ENCODE measurements around the gene FAM83C.

Gene FAM83C

DNA sequence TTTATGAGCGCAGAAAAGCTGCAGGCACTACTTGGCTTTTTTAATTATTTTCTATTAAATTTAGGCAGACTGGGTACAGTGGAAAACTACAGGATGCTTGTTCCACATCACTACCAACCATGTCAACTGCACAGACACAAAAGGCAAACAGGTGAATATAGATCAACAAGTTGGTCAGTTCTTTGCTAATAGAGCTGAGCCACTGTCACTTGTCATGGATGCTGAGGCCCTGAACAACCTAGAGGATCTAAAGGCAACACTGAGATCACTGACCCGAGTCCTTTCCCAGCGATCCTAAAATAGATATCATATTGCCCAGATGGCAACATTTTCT lies 34.5 kb upstream of the FAM83C start:
- H2AFZ ChIP-seq (ENCODE audit: low read length): no peak overlapping the region
- DNase-seq: no peak
- TF ChIP-seq EZH2 (optimal IDR thresholded peaks at IDR 0.05; ENCODE audit: low read depth, low read length) (no peak), EZH2phosphoT487 (IDR thresholded peaks at IDR 0.05; ENCODE audit: low read length) (no peak), CTCF (IDR thresholded peaks at IDR 0.05; ENCODE audit: low read length) (no peak)
- no peak overlapping the region for H3K4me2 ChIP-seq (ENCODE audit: low read depth, low read length)
- no peaks in the 10 kb centered on the region for H3F3A ChIP-seq (ENCODE audit: insufficient read depth, low read length)
- no peaks in the 10 kb centered on the region for H3K9me2 ChIP-seq (replicated peaks; ENCODE audit: insufficient read depth, low read length)
- H3K79me2 ChIP-seq (ENCODE audit: low read length): no peaks in the 10 kb centered on the region
- H3K36me3 ChIP-seq (replicated peaks; ENCODE audit: insufficient read depth, low read length): no peaks in the 10 kb centered on the region
- H3K9ac ChIP-seq (ENCODE audit: low read length): no peak overlapping the region
- H4K20me1 ChIP-seq (ENCODE audit: insufficient read depth, low read length): no peaks in the 10 kb centered on the region
- no peak overlapping the region for H3K27ac ChIP-seq (ENCODE audit: low read length)
- no peak overlapping the region for H3K4me3 ChIP-seq (ENCODE audit: low read length)
- no peaks in the 10 kb centered on the region for H3K9me3 ChIP-seq (replicated peaks; ENCODE audit: insufficient read depth, low read length)
- no peaks in the 10 kb centered on the region for H3K27me3 ChIP-seq (replicated peaks; ENCODE audit: insufficient read depth, low read length)
- H3K4me1 ChIP-seq (ENCODE audit: low read length): no peaks in the 10 kb centered on the region

- Histone ChIP-seq H3K9me3 (replicated peaks; ENCODE audit: insufficient read depth, low read length) (no peaks in the 10 kb centered on the region), H3K4me3 (ENCODE audit: low read length) (no peak overlapping the region), H3K79me2 (ENCODE audit: low read length) (no peaks in the 10 kb centered on the region), H4K20me1 (ENCODE audit: insufficient read depth, low read length) (no peaks in the 10 kb centered on the region), H3K9me2 (replicated peaks; ENCODE audit: insufficient read depth, low read length) (no peaks in the 10 kb centered on the region), H3K4me1 (ENCODE audit: low read length) (no peaks in the 10 kb centered on the region), H3K4me2 (ENCODE audit: low read depth, low read length) (no peak overlapping the region), H2AFZ (ENCODE audit: low read length) (no peak overlapping the region), H3K27ac (ENCODE audit: low read length) (no peak overlapping the region), H3K9ac (ENCODE audit: low read length) (no peak overlapping the region), H3F3A (ENCODE audit: insufficient read depth, low read length) (no peaks in the 10 kb centered on the region), H3K27me3 (replicated peaks; ENCODE audit: insufficient read depth, low read length) (no peaks in the 10 kb centered on the region), H3K36me3 (replicated peaks; ENCODE audit: insufficient read depth, low read length) (no peaks in the 10 kb centered on the region)
- no peak for DNase-seq
- TF ChIP-seq CTCF (IDR thresholded peaks at IDR 0.05; ENCODE audit: low read length) (no peak), EZH2phosphoT487 (IDR thresholded peaks at IDR 0.05; ENCODE audit: low read length) (no peak), EZH2 (optimal IDR thresholded peaks at IDR 0.05; ENCODE audit: low read depth, low read length) (no peak)
Measured at GRCh38 chr20:35326021-35326739, 34.0 kb upstream of the FAM83C start.

- Histone ChIP-seq H3K4me1 (ENCODE audit: low read length) (no peaks in the 10 kb centered on the region), H3K9me2 (replicated peaks; ENCODE audit: insufficient read depth, low read length) (no peaks in the 10 kb centered on the region), H3K9me3 (replicated peaks; ENCODE audit: insufficient read depth, low read length) (no peaks in the 10 kb centered on the region), H3K27ac (ENCODE audit: low read length) (no peak overlapping the region), H3K4me3 (ENCODE audit: low read length) (no peak overlapping the region), H3K79me2 (ENCODE audit: low read length) (no peaks in the 10 kb centered on the region), H3K27me3 (replicated peaks; ENCODE audit: insufficient read depth, low read length) (no peaks in the 10 kb centered on the region), H3K9ac (ENCODE audit: low read length) (no peak overlapping the region), H4K20me1 (ENCODE audit: insufficient read depth, low read length) (no peaks in the 10 kb centered on the region), H2AFZ (ENCODE audit: low read length) (no peak overlapping the region), H3K36me3 (replicated peaks; ENCODE audit: insufficient read depth, low read length) (no peaks in the 10 kb centered on the region), H3K4me2 (ENCODE audit: low read depth, low read length) (no peak overlapping the region), H3F3A (ENCODE audit: insufficient read depth, low read length) (no peaks in the 10 kb centered on the region)
- DNase-seq: no peak
- TF ChIP-seq EZH2 (optimal IDR thresholded peaks at IDR 0.05; ENCODE audit: low read depth, low read length): no peak
- TF ChIP-seq EZH2phosphoT487 (IDR thresholded peaks at IDR 0.05; ENCODE audit: low read length): no peak
- no peak for TF ChIP-seq CTCF (IDR thresholded peaks at IDR 0.05; ENCODE audit: low read length)
Measured at GRCh38 chr20:35325401-35325800, 33.2 kb upstream of the FAM83C start.

Measured in MM.1S (cell line).